ENCODE results near the gene SERPINB10.
A peak's percentile ranks its signal among the peaks of the same experiment; 100 is the strongest.

SERPINB10 gene

DNA sequence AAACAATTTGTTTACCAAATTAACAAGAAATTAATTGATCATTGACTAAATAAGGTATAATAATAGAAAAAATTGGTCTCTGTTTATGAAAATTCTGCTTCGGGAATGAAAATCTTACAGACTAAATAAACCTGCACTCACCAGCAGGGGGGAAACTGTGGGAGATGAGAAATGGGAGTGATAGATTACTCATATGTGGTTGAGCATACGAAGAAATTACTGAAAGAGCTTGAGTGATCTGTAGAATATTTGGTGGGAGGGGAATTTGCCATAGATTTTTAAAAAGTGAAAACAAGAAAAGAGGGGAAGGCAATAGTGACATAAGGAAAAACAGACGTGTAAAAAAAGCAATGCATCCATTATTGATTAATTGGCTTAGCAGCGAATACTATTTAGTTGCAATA lies 43.5 kb downstream of the SERPINB10 start:
- DNase-seq = peak; percentile 42

DNA sequence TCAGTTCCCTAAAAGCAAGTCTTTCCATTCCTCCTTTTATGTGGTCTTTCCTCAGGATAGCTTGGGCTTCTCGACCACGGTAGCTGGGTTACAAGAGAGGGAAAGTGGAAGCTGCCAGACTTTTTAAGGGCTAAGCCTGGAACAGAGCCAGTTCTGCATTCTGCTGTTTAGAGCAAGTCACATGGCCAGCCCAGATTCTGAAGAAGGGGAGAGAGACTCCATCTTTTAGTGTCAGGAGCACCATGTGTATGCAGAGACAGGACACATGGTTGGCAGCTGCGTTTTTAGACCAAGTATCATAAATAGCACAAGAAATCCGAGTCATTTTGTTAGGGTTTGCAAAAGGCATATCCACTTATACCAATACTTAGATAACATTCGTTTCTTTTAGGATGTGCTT lies 46.1 kb downstream of the SERPINB10 start:
- DNase-seq = no peak

DNA sequence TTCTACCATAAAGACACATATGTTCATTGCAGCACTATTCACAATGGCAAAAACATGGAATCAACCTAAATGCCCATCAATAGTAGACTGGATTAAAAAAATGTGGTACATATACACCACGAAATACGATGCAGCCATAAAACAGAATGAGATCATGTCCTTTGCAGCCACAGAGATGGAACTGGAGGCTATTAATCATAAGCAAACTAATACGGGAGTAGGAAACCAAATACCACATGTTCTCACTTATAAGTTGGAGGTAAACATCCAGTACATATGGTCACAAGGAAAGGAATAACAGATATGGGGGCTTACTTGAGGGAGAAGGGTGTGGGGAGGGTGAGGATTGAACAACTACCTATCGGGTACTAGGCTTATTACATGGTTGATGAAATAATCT lies 49.0 kb downstream of the SERPINB10 start:
- DNase-seq = no peak

DNA sequence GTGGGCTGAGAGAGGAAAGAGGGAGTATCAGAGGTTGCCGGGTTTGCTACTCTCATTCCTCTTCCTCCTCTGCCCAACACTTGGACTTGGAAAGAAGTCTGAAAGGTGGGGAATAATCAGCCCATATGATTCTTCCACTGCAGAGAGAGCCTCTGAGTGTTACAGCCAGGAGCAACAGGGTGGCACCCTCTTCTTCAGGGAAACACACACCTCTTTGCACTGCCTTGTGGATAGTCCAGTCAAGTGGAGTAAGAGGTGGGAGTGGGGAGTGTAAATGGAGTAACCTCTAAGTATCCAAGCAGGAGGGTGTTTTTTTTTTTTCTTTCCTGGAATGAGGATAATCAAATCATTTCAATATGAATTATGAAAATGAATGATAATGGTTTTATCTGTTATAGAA lies 53.1 kb downstream of the SERPINB10 start:
- DNase-seq = no peak

DNA sequence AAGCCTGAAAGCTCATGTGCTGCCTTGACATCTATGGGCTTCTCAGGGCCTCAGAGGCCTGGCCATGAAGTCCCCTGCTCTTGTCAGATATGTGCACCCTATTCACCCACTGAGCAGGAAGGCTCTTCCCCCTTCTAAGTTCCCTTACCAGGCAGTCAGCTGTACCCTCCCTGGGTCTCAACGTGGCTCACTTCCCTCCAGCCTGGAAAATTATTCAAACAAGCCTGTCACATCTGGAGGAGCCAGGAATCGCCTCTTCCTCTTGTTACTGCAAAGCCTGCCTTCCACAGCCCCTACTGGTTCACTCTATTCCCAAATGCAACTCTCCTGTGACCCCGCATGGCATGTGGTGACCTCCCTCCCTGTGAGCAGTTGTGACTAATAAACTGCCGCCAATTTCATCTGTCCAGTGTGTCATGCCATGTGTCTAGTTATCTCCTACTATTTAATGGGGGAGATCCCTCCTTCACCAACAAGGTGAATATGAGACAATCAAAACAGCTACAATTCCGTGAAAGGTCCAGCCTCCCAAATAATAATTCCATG lies 53.8 kb downstream of the SERPINB10 start:
- no peak for DNase-seq

DNA sequence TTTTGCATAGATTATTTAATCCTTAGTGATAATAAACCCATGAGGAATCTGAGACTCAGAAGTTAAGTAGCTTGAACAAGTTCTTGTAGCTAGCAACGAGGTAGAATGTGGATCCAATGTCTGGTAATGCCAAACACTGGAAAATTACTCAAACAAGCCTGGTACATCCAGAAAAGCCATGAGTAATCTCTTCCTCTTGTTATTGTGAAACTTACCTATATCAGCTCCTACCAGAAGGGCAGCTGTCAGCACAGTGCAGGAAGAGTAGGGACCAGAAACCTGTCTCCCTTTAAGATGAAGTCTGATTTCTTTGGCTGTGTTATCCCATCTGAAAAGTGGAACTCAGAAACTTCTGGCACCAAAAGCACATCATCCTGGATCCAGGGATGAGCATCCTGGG lies 54.4 kb downstream of the SERPINB10 start:
- DNase-seq = no peak

DNA sequence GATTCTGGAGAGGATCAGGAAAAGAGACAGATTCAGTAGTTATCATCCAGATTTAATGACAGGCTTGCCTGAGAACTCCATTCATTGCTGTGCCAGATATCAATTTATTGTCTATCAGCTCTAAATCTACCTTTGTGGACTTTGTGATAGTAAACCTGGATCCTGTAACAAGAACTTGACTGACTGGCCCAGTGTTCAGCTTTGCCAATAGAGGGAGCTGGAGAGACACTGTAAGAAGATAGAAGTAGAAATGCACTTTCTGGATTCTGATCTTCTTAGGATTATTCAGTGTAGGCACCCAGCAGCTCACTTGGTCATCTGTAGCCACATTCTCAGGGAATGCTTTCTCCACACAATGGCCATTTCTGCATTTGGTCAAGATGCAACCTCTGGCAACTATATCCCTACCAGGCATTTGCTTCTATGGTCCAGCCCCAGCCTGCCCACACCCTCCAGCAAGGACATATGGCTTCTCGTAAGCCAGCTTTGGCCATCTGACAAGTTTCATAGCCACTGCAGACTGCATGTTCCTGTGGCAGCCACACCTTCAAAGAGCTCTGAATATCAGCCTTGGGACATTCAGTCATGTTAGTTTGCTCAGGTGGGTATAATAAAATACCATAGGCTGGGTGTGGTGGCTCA lies 56.0 kb downstream of the SERPINB10 start:
- DNase-seq = peak; percentile 38

DNA sequence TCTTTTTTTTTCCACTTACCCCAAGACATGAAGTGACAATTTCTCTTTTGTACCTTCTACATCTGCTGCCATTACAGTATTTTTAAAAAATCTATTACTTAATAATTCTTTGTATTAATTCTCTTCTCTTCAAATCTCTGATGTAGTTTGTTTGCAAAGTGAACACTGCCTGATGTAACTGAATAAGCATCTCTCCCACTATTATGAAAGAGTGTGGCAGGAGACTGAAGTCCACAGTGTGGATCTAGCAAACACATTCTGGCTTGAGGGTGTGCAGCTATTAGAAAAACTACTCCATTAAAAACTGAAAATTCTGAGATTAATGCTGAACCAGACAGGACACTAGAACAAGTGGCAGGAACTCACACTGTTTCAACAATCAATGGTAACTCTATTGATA lies 57.1 kb downstream of the SERPINB10 start:
- DNase-seq = no peak

DNA sequence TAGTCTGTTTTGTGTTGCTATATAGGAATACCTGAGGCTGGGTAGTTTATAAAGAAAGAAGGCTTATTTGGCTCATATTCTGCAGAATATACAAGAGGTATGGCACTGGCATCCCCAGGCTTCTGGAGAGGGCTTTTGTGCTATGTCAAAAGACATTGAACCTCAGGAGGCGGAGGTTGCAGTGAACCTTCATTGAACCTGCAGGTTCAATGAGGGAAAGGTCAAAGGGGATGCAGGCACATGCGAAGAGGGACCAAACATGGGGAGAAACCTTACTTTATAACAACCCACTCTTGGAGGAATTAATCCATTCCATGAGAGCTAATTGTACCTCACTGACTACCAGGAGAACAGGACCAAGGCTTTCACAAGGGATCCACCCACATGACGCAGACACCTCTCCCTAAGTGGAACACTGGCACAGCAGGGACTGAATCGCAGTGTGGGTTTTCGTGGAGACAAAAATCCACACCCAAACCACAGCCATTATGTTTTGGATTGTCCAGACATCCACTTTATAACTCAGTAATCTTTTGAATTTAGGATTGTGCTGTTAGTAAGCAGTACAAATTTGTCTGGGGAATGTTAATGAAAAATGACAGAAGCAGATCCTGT lies 58.1 kb downstream of the SERPINB10 start:
- no peak for DNase-seq

DNA sequence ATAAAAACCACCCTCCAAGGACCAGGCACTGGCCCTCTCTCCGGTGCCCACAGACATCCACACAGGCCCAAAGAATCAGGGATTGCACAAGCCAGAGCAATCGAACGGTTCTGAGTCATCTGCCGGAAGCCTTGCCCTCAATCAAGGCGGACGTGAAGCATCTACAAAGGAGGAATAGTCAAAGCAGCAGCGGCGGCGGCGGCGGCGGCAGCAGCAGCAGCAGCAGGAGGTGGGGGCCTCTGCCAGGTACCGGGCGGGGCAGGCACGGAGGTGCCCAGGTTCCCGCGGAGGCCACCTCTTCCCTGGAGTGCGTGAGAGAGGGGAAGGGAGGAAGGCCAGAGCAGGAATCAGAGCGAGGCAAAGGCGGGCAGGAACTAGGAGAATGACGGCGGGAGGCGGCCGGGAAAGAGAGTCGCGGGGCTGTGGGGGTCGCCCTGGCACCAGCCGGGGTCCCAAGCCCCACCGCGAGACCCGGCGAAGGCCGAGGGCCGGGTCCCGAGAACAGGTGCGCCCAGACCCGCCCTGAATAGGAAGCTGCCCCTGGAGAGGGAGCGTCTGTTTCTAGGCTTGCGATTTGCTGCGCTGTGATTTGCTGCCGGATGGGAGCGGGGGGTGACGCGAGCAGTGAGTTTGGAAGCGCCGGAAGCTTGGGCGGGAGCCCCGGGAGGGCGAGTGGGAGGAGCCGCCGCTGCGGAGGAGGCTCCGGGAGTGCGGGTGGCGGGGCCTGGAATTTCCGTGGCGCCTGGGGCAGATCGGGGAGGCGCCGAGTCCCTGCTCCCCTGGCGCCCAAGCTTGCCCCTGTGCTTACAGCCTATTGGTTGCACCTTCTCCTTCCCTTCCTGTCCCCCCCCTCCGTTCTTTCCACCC lies 62.4 kb downstream of the SERPINB10 start, which contains the start of gene SERPINB8:
TSS of gene SERPINB8 (plus strand) at position 140 of the 867 bp plus-strand sequence. CDS start 8,228 bp downstream, outside the sequence.
- DNase-seq = peak; percentile 83

DNA sequence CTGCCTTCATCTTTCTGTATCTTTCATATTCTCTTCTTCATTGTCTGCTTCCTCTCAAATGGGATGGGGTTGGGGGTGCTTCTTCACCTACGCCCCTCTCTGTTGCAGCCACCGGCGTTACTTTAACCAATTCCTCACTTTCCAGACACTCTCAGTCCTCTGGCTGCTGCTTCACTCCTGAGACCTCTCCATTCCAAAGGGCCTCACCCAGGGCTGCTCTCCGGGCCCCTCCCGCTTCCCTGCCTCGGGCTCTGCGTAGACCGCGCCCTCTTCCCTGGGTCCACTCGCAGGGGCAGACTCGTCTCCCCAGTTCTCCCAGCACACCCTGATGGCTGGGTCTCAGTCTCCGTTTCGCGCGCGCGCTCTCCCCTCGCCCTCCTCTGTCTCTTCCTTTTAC lies 63.0 kb downstream of the SERPINB10 start:
- DNase-seq = no peak

DNA sequence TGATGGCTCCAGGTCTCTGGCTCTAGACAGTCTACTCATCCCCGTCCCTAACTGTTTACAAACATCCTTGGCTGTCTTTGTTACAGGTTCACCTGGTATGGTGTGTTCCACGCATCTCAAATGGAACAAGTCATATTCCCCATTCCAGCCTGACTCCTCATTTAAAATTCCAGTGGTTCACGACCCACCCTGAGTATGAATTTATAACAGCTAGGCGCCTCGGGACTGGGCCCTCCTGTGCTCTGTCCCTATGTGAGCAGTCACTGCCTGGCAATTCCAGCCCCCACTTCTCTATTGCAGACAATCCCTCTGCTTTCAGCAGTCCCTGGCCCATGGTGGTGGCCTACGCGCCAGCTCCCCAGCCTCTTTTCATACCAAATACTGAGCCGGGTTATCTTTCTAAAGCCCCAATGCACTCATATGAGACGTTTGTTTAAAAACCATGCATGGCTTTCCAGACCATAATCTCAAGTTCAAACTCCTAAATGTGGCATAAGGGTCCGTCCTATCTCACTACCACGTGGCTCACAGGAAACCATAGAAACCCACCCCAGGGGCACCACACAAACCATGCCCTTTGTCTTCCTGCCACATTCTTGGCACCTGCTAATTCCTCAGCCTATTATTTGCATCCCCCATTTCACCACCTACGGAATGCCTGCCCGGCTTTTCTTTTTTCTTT lies 63.7 kb downstream of the SERPINB10 start:
- no peak for DNase-seq

DNA sequence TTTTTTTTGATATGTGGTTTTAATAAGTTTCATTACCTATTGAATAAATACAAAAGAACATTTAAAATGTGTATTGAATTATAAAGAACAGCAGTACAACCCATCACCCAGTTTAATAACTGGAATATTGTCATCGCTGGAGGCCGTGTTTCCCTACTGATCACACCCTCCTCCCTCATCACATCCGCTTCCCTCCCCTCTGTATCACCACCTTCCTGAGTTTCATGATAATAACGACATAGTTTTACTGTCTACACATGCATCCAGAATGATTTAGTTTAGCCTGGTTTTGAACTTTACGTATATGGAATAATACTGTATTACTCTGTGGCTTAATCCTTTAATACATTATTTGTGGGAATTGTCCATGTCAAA lies 64.2 kb downstream of the SERPINB10 start:
- DNase-seq = no peak

DNA sequence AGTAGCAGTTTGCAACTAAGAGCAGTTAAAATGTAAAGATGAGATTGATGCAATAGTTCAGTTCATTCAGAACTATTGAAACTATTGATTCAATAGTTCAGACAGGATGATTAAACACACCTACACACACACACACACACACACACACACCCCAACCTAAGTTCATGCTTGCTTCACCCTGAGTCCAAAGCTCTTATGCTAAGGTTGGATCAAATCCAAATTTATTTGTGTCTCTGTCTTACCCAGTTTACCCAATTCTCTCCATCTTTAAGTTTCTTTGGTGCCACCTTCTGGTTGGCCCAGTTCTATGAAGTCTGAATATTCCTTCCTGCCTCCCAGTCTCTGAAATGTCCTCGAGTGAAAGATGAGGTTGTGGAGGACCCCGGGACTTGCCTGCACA lies 67.2 kb downstream of the SERPINB10 start:
- DNase-seq = peak; percentile 14

DNA sequence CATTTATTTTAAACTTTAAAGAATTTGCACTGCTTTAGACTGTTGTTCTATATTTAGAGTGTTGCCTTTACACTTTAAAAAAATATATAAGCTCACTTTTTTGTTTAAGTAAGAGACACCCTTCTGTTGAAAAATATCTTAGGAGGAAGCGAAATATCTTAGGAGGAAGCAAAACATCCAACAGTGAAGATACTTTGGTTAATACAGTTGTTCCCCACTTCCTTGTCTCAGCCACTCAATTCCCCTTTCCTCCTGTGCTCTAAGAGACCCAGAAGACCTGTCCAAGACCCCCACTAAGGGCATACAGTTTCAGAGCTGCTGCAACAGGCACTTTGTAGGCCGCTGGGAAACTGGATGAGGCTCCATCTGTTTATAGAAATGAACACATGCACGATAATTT lies 67.9 kb downstream of the SERPINB10 start:
- no peak for DNase-seq

DNA sequence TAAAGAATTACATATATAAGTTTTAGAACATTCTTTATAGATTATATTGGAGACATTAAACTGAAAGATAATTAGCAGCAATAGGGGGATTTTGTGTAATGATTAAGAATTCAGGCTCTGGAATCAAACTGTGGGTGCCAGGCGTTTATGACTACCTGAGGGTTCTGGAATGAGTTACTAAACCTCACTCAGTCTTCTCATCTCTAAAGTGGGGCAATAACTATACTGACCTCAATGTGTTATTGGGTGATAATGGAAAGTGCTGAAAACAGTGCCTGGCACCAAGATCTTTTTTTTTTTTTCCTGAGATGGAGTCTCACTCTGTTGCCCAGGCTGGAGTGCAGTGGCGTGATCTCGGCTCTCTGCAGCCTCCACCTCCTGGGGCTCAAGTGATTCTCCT lies 69.3 kb downstream of the SERPINB10 start:
- no peak for DNase-seq

DNA sequence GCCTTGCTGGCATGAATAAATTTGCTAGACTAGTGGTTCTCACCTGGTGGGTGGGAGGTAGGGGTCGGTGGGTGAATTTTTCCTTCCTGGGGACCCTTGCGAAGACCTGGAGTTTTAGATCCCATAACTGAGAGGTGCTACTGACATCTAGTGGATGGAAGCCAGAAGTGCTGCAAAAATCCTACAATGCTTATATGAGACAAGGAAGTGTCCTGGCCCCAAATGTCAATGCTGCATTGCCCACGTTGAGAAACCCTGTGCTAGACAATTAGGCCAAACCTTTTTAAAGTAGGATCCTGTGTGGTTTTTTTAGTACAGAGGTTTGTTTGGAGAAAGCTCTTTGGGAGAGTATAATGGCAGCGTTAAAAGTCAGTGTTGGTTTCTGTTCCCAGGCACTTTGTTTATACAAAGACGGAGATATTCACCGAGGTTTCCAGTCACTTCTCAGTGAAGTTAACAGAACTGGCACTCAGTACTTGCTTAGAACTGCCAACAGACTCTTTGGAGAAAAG lies 71.7 kb downstream of the SERPINB10 start:
- peak; percentile 17 for DNase-seq

DNA sequence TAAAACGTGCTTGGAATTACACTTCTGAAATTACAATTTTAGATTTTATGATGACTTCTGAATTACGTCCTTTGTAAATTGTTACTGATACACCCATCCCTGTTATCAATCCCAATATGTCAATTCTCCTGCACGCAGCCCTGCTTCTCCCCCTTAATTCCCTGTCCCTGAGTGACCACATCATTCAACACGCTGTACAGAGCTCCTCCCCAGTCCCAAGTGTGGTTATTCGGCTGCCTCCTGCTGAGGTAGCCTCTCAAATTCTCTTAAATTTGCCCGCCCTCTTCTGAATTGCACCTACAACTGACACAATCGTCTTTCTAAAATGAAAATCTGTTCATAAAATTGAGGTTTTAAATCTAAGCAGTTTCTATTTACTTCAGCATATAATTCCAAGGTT lies 72.3 kb downstream of the SERPINB10 start:
- no peak for DNase-seq

DNA sequence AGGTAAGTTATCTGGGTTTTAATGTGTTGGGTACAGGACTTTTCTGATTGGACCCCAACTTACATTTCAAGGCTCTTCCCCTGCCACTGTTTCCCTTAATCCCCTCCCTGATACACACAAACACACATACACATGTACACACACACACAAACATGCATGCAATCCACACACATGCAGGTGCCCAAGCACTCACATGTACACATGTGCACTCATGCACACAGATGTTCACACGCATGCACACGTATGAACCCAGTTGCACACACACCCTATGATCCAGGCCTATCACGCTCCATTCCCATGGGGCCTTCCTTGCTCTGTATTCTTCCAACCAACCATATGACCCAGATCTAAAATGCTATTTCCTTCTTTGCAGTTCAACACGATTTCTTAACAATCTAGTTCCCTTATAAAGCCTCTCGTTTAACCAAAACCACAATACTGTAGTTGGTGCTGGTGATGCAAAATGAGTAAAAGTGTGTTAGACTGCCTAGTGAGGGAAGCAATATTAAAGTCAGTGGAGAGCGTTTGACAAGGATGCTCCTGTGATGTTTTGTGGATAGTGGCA lies 73.2 kb downstream of the SERPINB10 start:
- DNase-seq = no peak

DNA sequence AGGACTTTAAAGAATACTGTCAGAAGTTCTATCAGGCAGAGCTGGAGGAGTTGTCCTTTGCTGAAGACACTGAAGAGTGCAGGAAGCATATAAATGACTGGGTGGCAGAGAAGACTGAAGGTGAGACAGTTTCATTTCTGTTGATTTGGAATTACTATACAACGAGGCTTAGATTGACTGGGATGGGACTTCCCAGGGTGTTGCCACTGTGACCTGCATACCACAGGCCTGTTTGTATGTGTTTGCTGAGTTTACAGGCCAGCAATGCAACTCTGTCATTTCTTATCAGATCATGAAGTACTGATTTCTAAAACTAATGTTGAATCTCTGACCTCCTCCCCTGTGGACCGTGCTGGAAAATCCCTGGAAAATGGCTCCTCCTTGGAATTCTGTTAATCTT lies 74.0 kb downstream of the SERPINB10 start:
- DNase-seq = no peak

DNA sequence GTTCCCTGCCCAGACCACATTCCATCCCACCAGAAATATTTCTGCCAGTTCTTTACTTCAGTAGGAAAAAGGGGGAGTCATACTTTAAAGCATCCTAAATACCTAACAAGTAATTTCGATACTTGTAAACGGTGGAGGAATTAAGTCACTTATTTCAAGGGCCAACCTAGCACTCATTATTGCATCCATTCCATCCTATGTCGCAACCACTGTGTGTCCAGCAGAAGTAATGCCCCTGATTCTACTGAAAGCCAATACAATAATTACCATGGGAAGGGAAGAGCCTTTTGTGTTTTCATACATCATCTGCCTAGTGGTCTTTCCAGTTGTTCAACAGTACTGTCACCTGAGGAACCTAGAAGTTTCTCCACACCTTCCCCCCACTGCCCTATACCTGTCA lies 74.6 kb downstream of the SERPINB10 start:
- no peak for DNase-seq

Measured in activated naive CD4-positive, alpha-beta T cell treated with Interleukin-2 at 50 U/mL for 16 hours (primary cell).